ENCODE measurements around the gene TSPYL6. TPM values are rescaled to one million over a fixed set of nuclear protein-coding genes. Genes with fewer than 3 reads are reported as not detected.

TSPYL6 gene
- total and polyA plus RNA-seq, 2 of the 8 experiments (the other 6 are each of a cell fraction or from before 2014, with no cell fraction given), result not detected

DNA sequence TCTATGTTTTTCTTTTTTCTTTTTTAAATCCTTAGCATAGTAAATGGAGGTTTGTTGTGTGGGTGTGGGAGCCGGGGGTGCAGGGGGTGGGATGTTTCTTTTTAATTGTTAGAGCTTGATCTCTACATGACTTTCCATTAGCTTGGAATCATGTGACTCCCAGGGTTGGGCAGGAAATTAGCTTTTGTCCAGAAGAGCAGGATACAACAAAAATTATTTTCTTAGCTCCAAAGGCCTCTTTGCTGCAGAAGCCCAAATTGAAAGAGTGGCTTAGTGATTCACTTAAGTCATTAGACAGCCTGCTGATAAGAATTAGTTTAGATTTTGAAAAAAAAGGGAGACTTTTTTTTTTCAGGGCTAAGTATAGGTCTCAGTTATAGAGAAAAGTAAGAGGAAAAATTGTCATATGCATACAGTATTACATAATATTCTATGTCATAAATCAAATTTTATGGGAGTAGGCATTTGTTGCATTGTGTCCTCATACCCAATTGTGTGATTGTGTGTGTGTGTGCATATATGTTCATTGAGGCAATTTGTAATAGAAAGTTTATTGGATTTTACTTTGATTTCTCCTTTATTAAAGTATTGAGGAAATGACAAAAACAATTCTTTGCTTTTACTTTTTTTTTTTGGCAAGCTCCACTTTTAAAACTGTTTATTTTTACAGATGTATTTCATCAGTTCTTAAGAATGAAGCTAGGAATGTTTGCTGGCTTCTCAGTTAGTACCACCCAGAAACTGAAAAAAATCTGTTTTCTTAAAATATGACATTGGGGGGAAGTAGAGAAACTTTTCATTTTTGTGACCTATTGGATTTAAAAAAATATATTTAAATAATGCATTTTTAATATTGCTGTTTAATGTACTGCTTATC lies 47.4 kb downstream of the TSPYL6 start:
- no peak overlapping the region for H3K4ac ChIP-seq (replicated peaks; ENCODE audit: insufficient read length, low read depth, low read length)
- H3K4me1 ChIP-seq (replicated peaks in 1 of 4; ENCODE audit: control insufficient read depth in 3 of 4, insufficient read depth in 4 of 4, low read length in 3 of 4), result peaks cover 0 to 3% (median 0%) of the 10 kb centered on the region in 4 experiments; a peak in 2 of 7 replicates
- H4K8ac ChIP-seq (ENCODE audit: extremely low read depth, insufficient read depth, low read length), result no peak overlapping the region
- no peak overlapping the region for H3K27ac ChIP-seq (ENCODE audit: low read depth, low read length)
- H3K9me3 ChIP-seq (ENCODE audit: insufficient read depth in 2 of 2, low read depth in 1 of 2, low read length in 1 of 2), result no peaks in the 10 kb centered on the region
- no peaks in the 10 kb centered on the region for H3K79me2 ChIP-seq (ENCODE audit: control insufficient read depth in 1 of 2, insufficient read depth in 2 of 2, low read length in 2 of 2)
- no peak overlapping the region for H3K23ac ChIP-seq (ENCODE audit: insufficient read length)
- no peak overlapping the region for H3K9ac ChIP-seq (replicated peaks in 1 of 4; ENCODE audit: extremely low read depth in 1 of 4, low read depth in 3 of 4, low read length in 3 of 4)
- TF ChIP-seq RXRA (IDR thresholded peaks at IDR 0.05; ENCODE audit: insufficient read depth, low read depth, low read length) (no peak), CTCF (IDR thresholded peaks at IDR 0.05; ENCODE audit: control extremely low read depth in 1 of 3, insufficient read depth in 1 of 3, low read depth in 1 of 3, low read length in 3 of 3) (no peak), JUND (IDR thresholded peaks at IDR 0.05; ENCODE audit: low read length) (no peak), KDM5A (IDR thresholded peaks at IDR 0.05; ENCODE audit: low read length) (no peak), CHD2 (IDR thresholded peaks at IDR 0.05; ENCODE audit: low read length) (no peak), TCF12 (IDR thresholded peaks at IDR 0.05; ENCODE audit: low read depth, low read length) (no peak), RBBP5 (IDR thresholded peaks at IDR 0.05; ENCODE audit: borderline replicate concordance, low read depth, low read length) (no peak), POLR2AphosphoS5 (IDR thresholded peaks at IDR 0.05; ENCODE audit: low read depth, low read length) (no peak)
- WGBS, 2 experiments (ENCODE audit: extremely low coverage in 1 of 2, insufficient coverage in 1 of 2, insufficient read length in 1 of 2, insufficient replicate concordance in 2 of 2, low coverage in 1 of 2, low lambda C conversion rate in 2 of 2, missing lambda C conversion rate in 1 of 2), result 78% methylated on average over 1 of the region's 1 CpG; no CpG with 5 or more reads in 1 of the 2 experiments
- H2AFZ ChIP-seq (ENCODE audit: low read length), result no peak overlapping the region
- no peak overlapping the region for H3K4me2 ChIP-seq (ENCODE audit: insufficient read depth in 1 of 2, low read depth in 2 of 2, low read length in 2 of 2)
- no peak overlapping the region for H4K91ac ChIP-seq (replicated peaks; ENCODE audit: insufficient read length, low read length)
- no peak overlapping the region for H3K56ac ChIP-seq (replicated peaks; ENCODE audit: insufficient read length, low read depth, low read length)
- H3K27me3 ChIP-seq (replicated peaks in 1 of 4; ENCODE audit: control insufficient read depth in 3 of 4, extremely low read depth in 1 of 4, insufficient read depth in 3 of 4, low read length in 3 of 4), result no peaks in the 10 kb centered on the region
- no peak overlapping the region for H2BK20ac ChIP-seq (ENCODE audit: low read length)
- H3K79me1 ChIP-seq (ENCODE audit: low read depth, low read length), result no peaks in the 10 kb centered on the region
- no peaks in the 10 kb centered on the region for H3K23me2 ChIP-seq (ENCODE audit: low read depth, low read length)
- no peak overlapping the region for H3K4me3 ChIP-seq (ENCODE audit: extremely low read depth in 1 of 4, insufficient read depth in 2 of 4, low read depth in 3 of 4, low read length in 4 of 4)
- ChIA-PET POLR2A (ENCODE audit: partially characterized antibody) (no interaction called here), CTCF (ENCODE audit: partially characterized antibody) (interaction anchor here (0.6 to 2.4 kb wide), 10 partner anchors 9 to 1016 kb away, joined by 3 to 8 read pairs (median 4); no protein-coding TSS in a partner anchor)
- no peak overlapping the region for H2BK120ac ChIP-seq (replicated peaks; ENCODE audit: low read depth, low read length)
- H2BK15ac ChIP-seq (ENCODE audit: low read length), result no peak overlapping the region
- H3K14ac ChIP-seq (ENCODE audit: insufficient read length), result no peak overlapping the region
- DNase-seq (ENCODE audit: low read depth in 1 of 2, low spot score in 2 of 2) (no peak), FAIRE-seq (no peak)
- H3K36me3 ChIP-seq (ENCODE audit: control insufficient read depth in 2 of 4, insufficient read depth in 4 of 4, low read length in 3 of 4), result no peaks in the 10 kb centered on the region
- no peak overlapping the region for H4K5ac ChIP-seq (ENCODE audit: insufficient read length, low read depth, low read length)
- H2AK5ac ChIP-seq (ENCODE audit: low read depth, low read length), result no peak overlapping the region
- no peak overlapping the region for H2BK12ac ChIP-seq (ENCODE audit: low read depth, low read length)
- no peaks in the 10 kb centered on the region for H4K20me1 ChIP-seq (replicated peaks in 1 of 2; ENCODE audit: control insufficient read depth in 1 of 2, insufficient read depth in 2 of 2, low read length in 2 of 2)
- H3K18ac ChIP-seq (ENCODE audit: extremely low read depth, low read length), result no peak overlapping the region
- no peak overlapping the region for H2BK5ac ChIP-seq (ENCODE audit: low read depth, low read length)

Measured in H1 (cell line).